PC-3 (cell line): ENCODE data around the gene KCNK2.

Experiments used
- EZH2 ChIP-seq: fragments of 300-600 bp; sonication (generic); IDR thresholded peaks from one replicate; pipeline ENCODE4 v1.6.1; 2017; ENCODE audit warnings: antibody characterized with exemption, mild to moderate bottlenecking, low read length; ENCODE audit not compliant: unreplicated experiment
- TF ChIP-seq, protein P1 (sequence below): fragments of 300-600 bp; sonication (generic); conservative IDR thresholded peaks from 2 replicates; pipeline ENCODE4 v1.5.1; 2017; ENCODE audit warnings: antibody characterized with exemption, low read depth, mild to moderate bottlenecking, low read length

- TF ChIP-seq, protein P1, sequence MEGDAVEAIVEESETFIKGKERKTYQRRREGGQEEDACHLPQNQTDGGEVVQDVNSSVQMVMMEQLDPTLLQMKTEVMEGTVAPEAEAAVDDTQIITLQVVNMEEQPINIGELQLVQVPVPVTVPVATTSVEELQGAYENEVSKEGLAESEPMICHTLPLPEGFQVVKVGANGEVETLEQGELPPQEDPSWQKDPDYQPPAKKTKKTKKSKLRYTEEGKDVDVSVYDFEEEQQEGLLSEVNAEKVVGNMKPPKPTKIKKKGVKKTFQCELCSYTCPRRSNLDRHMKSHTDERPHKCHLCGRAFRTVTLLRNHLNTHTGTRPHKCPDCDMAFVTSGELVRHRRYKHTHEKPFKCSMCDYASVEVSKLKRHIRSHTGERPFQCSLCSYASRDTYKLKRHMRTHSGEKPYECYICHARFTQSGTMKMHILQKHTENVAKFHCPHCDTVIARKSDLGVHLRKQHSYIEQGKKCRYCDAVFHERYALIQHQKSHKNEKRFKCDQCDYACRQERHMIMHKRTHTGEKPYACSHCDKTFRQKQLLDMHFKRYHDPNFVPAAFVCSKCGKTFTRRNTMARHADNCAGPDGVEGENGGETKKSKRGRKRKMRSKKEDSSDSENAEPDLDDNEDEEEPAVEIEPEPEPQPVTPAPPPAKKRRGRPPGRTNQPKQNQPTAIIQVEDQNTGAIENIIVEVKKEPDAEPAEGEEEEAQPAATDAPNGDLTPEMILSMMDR: no peak
- no peak for TF ChIP-seq EZH2
These were observed 182.1 kb downstream of the KCNK2 start for GRCh38 chr1:215264649-215265048.
